ENCODE data around the gene NOVA1. TPM values are rescaled to one million over a fixed set of nuclear protein-coding genes. Genes with fewer than 3 reads are reported as not detected.

NOVA1 gene
- total and polyA plus RNA-seq, 2 of the 4 experiments (the other 2 are of a cell fraction), result 0.90 to 3.0 TPM

- ChIA-PET CTCF (no interaction called here), POLR2A (ENCODE audit: unreplicated experiment) (interaction anchor here (0.6 kb wide), 1 partner anchor 47 kb away, joined by 3 read pairs; no protein-coding TSS in a partner anchor)
- Histone ChIP-seq H3K9ac (ENCODE audit: low read depth, low read length) (no peak overlapping the region), H3K4me2 (ENCODE audit: low read depth, low read length) (no peak overlapping the region), H2AK5ac (ENCODE audit: low read depth, low read length) (no peak overlapping the region), H2BK15ac (ENCODE audit: low read depth, low read length) (no peak overlapping the region), H2AFZ (replicated peaks; ENCODE audit: low read length, poor library complexity) (no peak overlapping the region), H3K14ac (replicated peaks; ENCODE audit: low read depth, low read length) (no peak overlapping the region), H2BK20ac (ENCODE audit: low read depth, low read length) (no peak overlapping the region), H3K36me3 (ENCODE audit: control insufficient read depth, insufficient read depth, low read length) (no peaks in the 10 kb centered on the region), H3K9me3 (ENCODE audit: control insufficient read depth, insufficient read depth, low read length) (no peaks in the 10 kb centered on the region), H3K9me1 (ENCODE audit: insufficient read depth, low read length) (no peaks in the 10 kb centered on the region), H2AK9ac (replicated peaks; ENCODE audit: low read depth, low read length, poor library complexity) (no peak overlapping the region), H3K27ac (ENCODE audit: insufficient read depth, low read length) (no peak overlapping the region), H4K5ac (ENCODE audit: low read depth, low read length) (no peak overlapping the region), H3K4me1 (ENCODE audit: control insufficient read depth, insufficient read depth, low read length) (peaks cover 5% of the 10 kb centered on the region), H3K4me3 (ENCODE audit: insufficient read depth, low read depth, low read length) (no peak overlapping the region), H4K20me1 (ENCODE audit: insufficient read depth, low read length) (peaks cover 3% of the 10 kb centered on the region; the same call in 1 of the 2 replicates), H4K91ac (ENCODE audit: insufficient read depth, low read depth, low read length) (no peak overlapping the region), H3K56ac (ENCODE audit: extremely low read depth, insufficient read depth, low read length) (no peak overlapping the region), H2BK5ac (ENCODE audit: low read depth, low read length, poor library complexity, severe bottlenecking) (no peak overlapping the region), H3K79me1 (ENCODE audit: low read depth in 1 of 2, low read length in 2 of 2) (no peaks in the 10 kb centered on the region), H2BK120ac (ENCODE audit: low read depth, low read length) (no peak overlapping the region), H3K18ac (ENCODE audit: low read depth, low read length) (no peak overlapping the region), H3K4ac (ENCODE audit: low read depth, low read length) (no peak overlapping the region), H3K23ac (ENCODE audit: low read depth, low read length) (no peak overlapping the region), H3K27me3 (ENCODE audit: control insufficient read depth, insufficient read depth, low read length) (no peaks in the 10 kb centered on the region), H4K8ac (ENCODE audit: low read depth in 2 of 2, low read length in 2 of 2) (no peak overlapping the region)
- dilution Hi-C loops (cut with HindIII; ENCODE audit: low sequenced_read_pairs, unreplicated experiment) (no loop called here), in situ Hi-C loops (cut with MboI; ENCODE audit: low sequenced_read_pairs) (no loop called here), intact Hi-C loops (cut with micrococcal nuclease) (loop anchor here (10.0 kb wide), 1 partner anchor 240 kb away; no protein-coding TSS in a partner anchor)
- TF ChIP-seq NFE2L2 (IDR thresholded peaks at IDR 0.05; ENCODE audit: low read depth, low read length) (no peak), RAD21 (IDR thresholded peaks at IDR 0.05; ENCODE audit: low read length) (no peak), POLR2A (IDR thresholded peaks at IDR 0.05; ENCODE audit: low read depth, low read length) (no peak), CHD1 (IDR thresholded peaks at IDR 0.05; ENCODE audit: low read depth, low read length) (no peak), MAZ (IDR thresholded peaks at IDR 0.05; ENCODE audit: borderline replicate concordance, low read depth, low read length) (no peak), MXI1 (IDR thresholded peaks at IDR 0.05; ENCODE audit: borderline replicate concordance, low read depth, low read length) (no peak)
- TF ChIP-seq, protein P1, sequence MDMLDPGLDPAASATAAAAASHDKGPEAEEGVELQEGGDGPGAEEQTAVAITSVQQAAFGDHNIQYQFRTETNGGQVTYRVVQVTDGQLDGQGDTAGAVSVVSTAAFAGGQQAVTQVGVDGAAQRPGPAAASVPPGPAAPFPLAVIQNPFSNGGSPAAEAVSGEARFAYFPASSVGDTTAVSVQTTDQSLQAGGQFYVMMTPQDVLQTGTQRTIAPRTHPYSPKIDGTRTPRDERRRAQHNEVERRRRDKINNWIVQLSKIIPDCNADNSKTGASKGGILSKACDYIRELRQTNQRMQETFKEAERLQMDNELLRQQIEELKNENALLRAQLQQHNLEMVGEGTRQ (IDR thresholded peaks at IDR 0.05; ENCODE audit: low read depth, low read length), result no peak
- DNase-seq (no peak), ATAC-seq (ENCODE audit: low read depth) (no peak)
- no TSS peak for BruUV-seq (replicated peaks)
These were observed 72.7 kb downstream of the NOVA1 start for GRCh38 chr14:26525085-26525484.
